ENCODE results near the gene OR6B1. TPM values are rescaled to one million over a fixed set of nuclear protein-coding genes. Genes with fewer than 3 reads are reported as not detected.

OR6B1 gene
- total and polyA plus RNA-seq, 9 of the 15 experiments (the other 6 are each of a cell fraction or from before 2014, with no cell fraction given): not detected

DNA sequence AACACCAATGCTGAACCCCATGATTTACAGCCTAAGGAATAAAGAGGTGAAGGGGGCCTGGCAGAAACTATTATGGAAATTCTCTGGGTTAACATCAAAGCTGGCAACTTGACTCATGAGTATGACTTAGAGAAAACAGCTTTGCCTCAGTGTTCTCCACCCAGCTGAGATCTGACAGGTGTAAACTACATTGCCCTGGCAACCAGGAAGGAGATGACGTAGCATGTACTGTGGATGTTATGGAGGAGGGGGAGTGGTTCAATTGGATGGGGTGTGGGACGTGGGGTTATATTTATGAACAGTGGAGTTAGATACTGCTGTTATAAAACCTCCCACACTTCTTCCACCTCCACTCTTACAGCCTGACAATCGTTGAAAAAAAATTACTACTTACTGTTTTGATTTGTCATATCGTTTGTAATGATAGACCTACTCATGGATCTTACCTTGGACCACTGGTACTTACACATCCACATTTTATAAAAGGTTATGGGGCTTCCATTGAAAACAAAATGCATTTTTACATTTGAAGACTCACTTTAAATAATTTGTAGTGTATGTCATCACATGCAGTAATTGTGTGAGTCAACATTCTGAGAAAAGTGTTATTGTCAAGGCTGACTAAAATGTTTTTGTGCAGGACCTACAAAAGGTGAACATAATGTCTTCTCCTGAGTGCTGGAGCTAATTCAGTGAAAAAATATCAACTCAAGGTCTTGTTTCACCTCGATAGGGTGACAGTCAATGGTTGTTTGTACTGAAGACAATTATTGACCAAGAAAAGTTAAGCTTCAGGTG is 39.1 kb upstream of the OR6B1 start:
- H3K9ac ChIP-seq (ENCODE audit: insufficient read depth in 1 of 2, low read depth in 2 of 2, low read length in 2 of 2): no peak overlapping the region
- DNase-seq (ENCODE audit: extremely low read depth in 1 of 4, low spot score in 3 of 4): no peak
- no peak overlapping the region for H3K4me2 ChIP-seq (ENCODE audit: insufficient read depth, low read length)
- no peak for FAIRE-seq
- H3K9me3 ChIP-seq (replicated peaks; ENCODE audit: control insufficient read depth, insufficient read depth, low read depth, low read length): no peaks in the 10 kb centered on the region
- no peaks in the 10 kb centered on the region for H3K4me1 ChIP-seq (replicated peaks in 1 of 2; ENCODE audit: control insufficient read depth in 2 of 2, insufficient read depth in 2 of 2, low read length in 2 of 2)
- no TSS peak for BruUV-seq (replicated peaks)
- no peak overlapping the region for H3K4me3 ChIP-seq
- TF ChIP-seq ZNF316 (IDR thresholded peaks at IDR 0.05): no peak
- TF ChIP-seq, protein P1, sequence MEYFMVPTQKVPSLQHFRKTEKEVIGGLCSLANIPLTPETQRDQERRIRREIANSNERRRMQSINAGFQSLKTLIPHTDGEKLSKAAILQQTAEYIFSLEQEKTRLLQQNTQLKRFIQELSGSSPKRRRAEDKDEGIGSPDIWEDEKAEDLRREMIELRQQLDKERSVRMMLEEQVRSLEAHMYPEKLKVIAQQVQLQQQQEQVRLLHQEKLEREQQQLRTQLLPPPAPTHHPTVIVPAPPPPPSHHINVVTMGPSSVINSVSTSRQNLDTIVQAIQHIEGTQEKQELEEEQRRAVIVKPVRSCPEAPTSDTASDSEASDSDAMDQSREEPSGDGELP (CRISPR knock-in tag; IDR thresholded peaks at IDR 0.05; ENCODE audit: borderline replicate concordance): no peak
- peak; percentile 20; the same call in 1 of the 2 replicates for TF ChIP-seq RFX1 (IDR thresholded peaks at IDR 0.05)
- TF ChIP-seq DACH1 (IDR thresholded peaks at IDR 0.05; ENCODE audit: partially characterized antibody): no peak
- no peak for TF ChIP-seq MYNN (IDR thresholded peaks at IDR 0.05)
- TF ChIP-seq MYNN (CRISPR knock-in tag; IDR thresholded peaks at IDR 0.05): no peak
- no peaks in the 10 kb centered on the region for H4K20me1 ChIP-seq (replicated peaks; ENCODE audit: control insufficient read depth, insufficient read depth, low read length)
- no peaks in the 10 kb centered on the region for H3K27me3 ChIP-seq (ENCODE audit: control insufficient read depth in 2 of 2, insufficient read depth in 2 of 2, low read length in 2 of 2)
- no peaks in the 10 kb centered on the region for H3K9me1 ChIP-seq (ENCODE audit: control insufficient read depth, insufficient read depth, low read length)
- CTCF ChIA-PET (ENCODE audit: low intra/inter-chr PET ratio): no interaction called here
- POLR2A ChIA-PET: interaction anchor here (1.2 kb wide), 1 partner anchor 12 kb away, joined by 3 read pairs; no protein-coding TSS in a partner anchor
- H3K27ac ChIP-seq (ENCODE audit: extremely low read depth, low read depth, low read length): no peak overlapping the region
- no peaks in the 10 kb centered on the region for H3K36me3 ChIP-seq (ENCODE audit: control insufficient read depth, insufficient read depth, low read length)
- intact Hi-C loops (cut with micrococcal nuclease) (no loop called here), in situ Hi-C loops (cut with MboI) (no loop called here)
- under 1% methylated on average over 5 of the region's 5 CpGs for WGBS (ENCODE audit: insufficient coverage, low coverage, missing lambda C conversion rate)
- no peak overlapping the region for H2AFZ ChIP-seq (ENCODE audit: low read depth, low read length)
- H3K79me2 ChIP-seq (ENCODE audit: control insufficient read depth, insufficient read depth, low read length): no peaks in the 10 kb centered on the region
- ATAC-seq: no peak
